Ramos (cell line): ENCODE results near the gene STON2.
"Not testable (repeated sequence)": the region's sequence is repeated elsewhere in the genome, so short reads cannot be mapped to it uniquely, and the experiment has no call there.

ENCODE experiments used
- in situ Hi-C: fragments of 300-500 bp; cut with MboI; formaldehyde crosslinking; loops from one replicate; pipeline ENCODE4 v1.14.3; 2022; ENCODE audit warnings: low sequenced_read_pairs; ENCODE audit not compliant: unreplicated experiment

The STON2 gene

GRCh38 chr14:81388336-81388735, 11.8 kb downstream of the STON2 start:
- in situ Hi-C loops: no loop called here

- in situ Hi-C loops: no loop called here
Measured at GRCh38 chr14:81386290-81386745, 13.8 kb downstream of the STON2 start.

GRCh38 chr14:81385886-81386285, 14.2 kb downstream of the STON2 start:
- in situ Hi-C loops: no loop called here

GRCh38 chr14:81385419-81385818, 14.7 kb downstream of the STON2 start:
- in situ Hi-C loops: no loop called here

GRCh38 chr14:81384900-81385299, 15.2 kb downstream of the STON2 start:
- in situ Hi-C loops: no loop called here

GRCh38 chr14:81382517-81383225, 17.5 kb downstream of the STON2 start:
- in situ Hi-C loops: no loop called here

DNA sequence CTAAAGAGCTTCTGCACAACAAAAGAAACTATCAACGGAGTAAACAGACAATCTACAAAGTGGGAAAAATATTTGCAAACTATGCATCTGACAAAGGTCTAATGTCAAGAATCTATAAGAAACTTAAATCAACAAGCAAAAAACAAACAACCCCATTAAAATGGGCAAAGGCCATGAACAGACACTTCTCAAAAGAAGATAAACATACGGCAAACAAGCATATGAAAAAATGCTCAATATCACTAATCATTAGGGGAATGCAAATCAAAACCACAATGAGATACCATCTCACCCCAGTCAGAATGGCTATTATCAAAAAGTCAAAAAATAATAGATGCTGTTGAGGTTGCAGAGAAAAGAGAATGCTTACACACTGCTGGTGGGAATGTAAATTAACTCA, 20.1 kb downstream of the STON2 start:
- in situ Hi-C loops: not testable (repeated sequence)

GRCh38 chr14:81371802-81372201, 28.3 kb downstream of the STON2 start:
- in situ Hi-C loops: no loop called here

DNA sequence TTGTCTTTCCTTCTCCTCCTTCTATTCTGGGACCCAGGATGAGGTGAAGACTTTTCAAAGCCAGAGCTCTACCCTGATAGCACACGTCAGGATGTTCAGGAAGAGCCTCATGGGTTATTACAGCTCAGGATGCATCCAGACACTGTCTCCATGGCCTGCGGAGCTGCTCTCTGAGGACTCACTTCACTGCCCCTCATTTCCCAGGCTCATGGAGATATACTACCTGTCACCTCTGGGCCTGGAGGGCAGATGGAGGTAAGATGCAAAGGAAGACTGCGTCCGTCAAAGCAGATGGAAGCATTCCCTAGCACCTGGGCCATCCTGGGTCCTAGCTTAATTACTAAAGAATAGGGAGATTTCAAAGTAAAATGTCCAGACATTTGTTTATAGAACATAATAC, 32.6 kb downstream of the STON2 start:
- in situ Hi-C loops: no loop called here

DNA sequence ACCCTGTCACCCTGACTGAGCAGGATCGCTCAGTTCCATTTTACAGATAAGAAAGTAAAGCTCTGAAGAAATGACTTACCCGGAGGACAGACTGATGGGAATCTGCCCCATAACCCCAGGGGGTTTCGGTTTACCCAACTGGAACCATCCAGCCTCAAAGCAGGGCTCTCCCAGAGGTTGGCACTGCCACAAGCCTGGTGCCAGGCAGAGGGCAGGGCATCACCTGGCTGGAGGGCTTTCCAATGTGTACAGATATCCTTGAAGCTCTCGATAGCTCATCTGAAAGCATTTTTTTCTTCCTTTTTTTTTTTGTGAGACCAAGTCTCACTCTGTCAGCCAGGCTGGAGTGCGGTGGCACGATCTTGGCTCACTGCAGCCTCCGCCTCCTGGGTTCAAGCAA, 33.2 kb downstream of the STON2 start:
- in situ Hi-C loops: no loop called here

DNA sequence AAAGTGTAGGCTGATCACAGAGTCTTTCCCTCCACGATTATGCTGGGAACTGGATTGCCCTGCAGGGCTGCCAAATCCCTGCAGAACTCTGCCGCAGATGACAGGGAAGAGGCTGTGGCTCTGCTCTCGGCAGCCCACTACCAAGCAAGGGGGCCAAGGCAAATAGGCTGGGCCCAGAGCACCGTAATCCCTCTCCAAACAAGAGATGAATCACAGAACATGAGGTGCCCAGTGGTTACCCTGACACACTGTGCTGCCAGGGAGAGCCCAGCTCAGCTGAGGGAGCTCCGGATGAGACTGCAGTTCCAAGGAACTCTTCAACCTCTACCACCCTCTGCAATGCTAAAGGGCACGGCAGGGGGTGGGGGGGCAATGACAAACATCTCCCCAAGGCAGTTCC, 33.9 kb downstream of the STON2 start:
- in situ Hi-C loops: no loop called here

DNA sequence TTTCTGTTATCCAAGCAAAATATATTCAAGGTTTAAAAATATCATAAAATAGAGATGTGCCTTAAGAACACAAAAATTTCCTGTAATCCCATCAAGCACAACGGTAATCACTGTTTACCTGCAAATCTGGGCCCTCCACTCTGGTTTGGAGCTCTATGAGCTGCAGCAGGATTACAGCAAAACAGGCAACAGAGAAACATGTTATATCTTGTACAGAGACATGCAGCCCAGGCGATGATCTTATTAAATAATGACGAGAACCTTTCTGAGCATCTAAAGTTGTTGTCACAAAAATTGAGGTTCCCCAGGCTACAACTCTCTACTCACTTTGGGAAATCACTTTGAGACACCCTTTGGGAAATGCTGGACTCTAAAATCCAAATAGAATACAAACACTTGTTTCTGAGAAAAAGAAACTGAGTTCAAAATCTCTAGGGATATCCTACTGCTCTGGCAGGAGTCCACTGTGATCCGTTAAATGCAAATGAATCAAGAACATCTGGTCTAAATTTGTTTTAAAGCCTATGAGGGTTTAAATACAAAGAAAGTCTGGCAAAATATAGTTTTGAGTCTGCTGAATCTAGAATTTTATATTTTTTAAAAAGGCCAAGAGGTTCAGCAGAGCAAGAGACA, 36.3 kb downstream of the STON2 start:
- in situ Hi-C loops: no loop called here

- in situ Hi-C loops: no loop called here
Measured at GRCh38 chr14:81353691-81354323, 46.3 kb downstream of the STON2 start.

- in situ Hi-C loops: no loop called here
Measured at GRCh38 chr14:81352413-81352812, 47.7 kb downstream of the STON2 start.

GRCh38 chr14:81351205-81351604, 48.9 kb downstream of the STON2 start:
- in situ Hi-C loops: no loop called here

- in situ Hi-C loops: no loop called here
Measured at GRCh38 chr14:81350344-81351130, 49.6 kb downstream of the STON2 start.

- in situ Hi-C loops: no loop called here
Measured at GRCh38 chr14:81348061-81348460, 52.1 kb downstream of the STON2 start.

- in situ Hi-C loops: no loop called here
Measured at GRCh38 chr14:81345781-81346180, 54.3 kb downstream of the STON2 start.

DNA sequence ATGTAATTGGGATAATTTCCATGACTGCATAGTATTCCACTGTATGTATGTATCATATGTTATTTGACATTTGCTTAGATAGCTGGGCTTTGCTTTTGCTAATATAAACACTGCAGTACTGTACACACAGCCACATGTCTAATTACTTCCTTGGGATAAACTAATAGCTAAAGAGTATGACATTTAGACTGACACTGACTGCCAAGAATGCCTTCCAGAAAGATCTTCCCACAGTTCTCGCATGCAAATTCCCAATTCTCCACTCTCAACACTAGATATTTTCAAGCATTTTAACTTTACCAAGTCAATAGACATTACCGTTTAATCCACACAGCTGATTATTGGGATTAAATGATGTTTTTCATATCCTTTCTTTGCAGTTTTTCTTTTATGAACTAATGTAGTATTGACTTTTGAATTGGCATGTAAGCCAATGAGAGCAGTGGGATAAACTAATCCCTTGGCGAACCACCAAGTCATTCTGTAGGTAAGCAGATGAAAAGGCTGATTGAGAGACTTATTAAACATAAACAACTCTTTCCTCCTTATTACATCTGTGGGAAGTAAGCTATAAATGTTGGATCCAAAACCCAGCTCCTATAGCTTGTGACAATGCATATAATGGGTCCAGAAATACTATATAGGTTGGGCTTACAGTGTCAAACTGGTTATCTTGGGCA, 55.5 kb downstream of the STON2 start:
- in situ Hi-C loops: no loop called here

DNA sequence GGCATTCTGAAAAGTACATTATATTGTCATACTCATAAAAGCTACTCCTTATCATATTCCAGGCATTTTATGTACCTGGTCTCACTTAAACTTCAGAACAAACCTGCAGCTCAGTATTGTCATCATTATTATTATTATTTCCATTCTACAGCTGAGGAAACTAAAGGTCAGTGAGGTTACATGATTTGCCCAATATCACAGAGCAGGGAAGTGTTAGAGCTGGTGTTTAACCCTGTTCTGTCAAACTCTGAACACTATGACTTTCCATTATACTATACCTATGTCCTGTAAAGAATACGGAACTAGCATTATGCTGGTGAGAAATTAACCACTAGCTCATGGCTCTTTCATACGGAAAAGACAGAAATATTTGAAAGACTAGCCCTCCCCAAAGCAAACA, 56.4 kb downstream of the STON2 start:
- in situ Hi-C loops: no loop called here
